HFF-Myc (cell line): ENCODE data around the gene ADGRA1.

Source experiments
- DNase-seq: peaks from one replicate; pipeline ENCODE4 v3.0.0-alpha.2; 2011; ENCODE audit warnings: low read depth; ENCODE audit errors: extremely low read depth
- H3K4me3 ChIP-seq: replicated peaks from 2 replicates; pipeline ENCODE4 v1.5.1; 2011; ENCODE audit warnings: low read depth, mild to moderate bottlenecking, control low read depth, low read length
- CTCF ChIP-seq: IDR thresholded peaks from 2 replicates; pipeline ENCODE4 v1.5.1; 2012; ENCODE audit warnings: mild to moderate bottlenecking, low read depth, low read length, control low read depth; ENCODE audit errors: missing control alignments

ADGRA1 gene

GRCh38 chr10:133130602-133131001 lies 42.9 kb downstream of the ADGRA1 start:
- no peak for DNase-seq
- H3K4me3 ChIP-seq, result no peak overlapping the region
- no peak for TF ChIP-seq CTCF

GRCh38 chr10:133131053-133131452 lies 43.3 kb downstream of the ADGRA1 start:
- no peak for DNase-seq
- H3K4me3 ChIP-seq, result no peak overlapping the region
- TF ChIP-seq CTCF, result no peak

- no peak for TF ChIP-seq CTCF
- DNase-seq, result no peak
- H3K4me3 ChIP-seq, result no peak overlapping the region
These were observed 44.2 kb downstream of the ADGRA1 start for GRCh38 chr10:133131734-133132472.

GRCh38 chr10:133132473-133133291 lies 45.0 kb downstream of the ADGRA1 start:
- DNase-seq, result no peak
- no peak for TF ChIP-seq CTCF
- H3K4me3 ChIP-seq, result no peak overlapping the region

- H3K4me3 ChIP-seq, result no peak overlapping the region
- TF ChIP-seq CTCF, result no peak
- DNase-seq, result no peak
These were observed 45.9 kb downstream of the ADGRA1 start for GRCh38 chr10:133133471-133134231.

GRCh38 chr10:133134411-133135115 lies 46.8 kb downstream of the ADGRA1 start:
- no peak for TF ChIP-seq CTCF
- DNase-seq, result no peak
- no peak overlapping the region for H3K4me3 ChIP-seq
